ENCODE data around the gene FRAT2.
A peak's percentile ranks its signal among the peaks of the same experiment; 100 is the strongest.

The FRAT2 gene, protein sequence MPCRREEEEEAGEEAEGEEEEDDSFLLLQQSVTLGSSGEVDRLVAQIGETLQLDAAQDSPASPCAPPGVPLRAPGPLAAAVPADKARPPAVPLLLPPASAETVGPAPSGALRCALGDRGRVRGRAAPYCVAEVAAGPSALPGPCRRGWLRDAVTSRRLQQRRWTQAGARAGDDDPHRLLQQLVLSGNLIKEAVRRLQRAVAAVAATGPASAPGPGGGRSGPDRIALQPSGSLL

DNA sequence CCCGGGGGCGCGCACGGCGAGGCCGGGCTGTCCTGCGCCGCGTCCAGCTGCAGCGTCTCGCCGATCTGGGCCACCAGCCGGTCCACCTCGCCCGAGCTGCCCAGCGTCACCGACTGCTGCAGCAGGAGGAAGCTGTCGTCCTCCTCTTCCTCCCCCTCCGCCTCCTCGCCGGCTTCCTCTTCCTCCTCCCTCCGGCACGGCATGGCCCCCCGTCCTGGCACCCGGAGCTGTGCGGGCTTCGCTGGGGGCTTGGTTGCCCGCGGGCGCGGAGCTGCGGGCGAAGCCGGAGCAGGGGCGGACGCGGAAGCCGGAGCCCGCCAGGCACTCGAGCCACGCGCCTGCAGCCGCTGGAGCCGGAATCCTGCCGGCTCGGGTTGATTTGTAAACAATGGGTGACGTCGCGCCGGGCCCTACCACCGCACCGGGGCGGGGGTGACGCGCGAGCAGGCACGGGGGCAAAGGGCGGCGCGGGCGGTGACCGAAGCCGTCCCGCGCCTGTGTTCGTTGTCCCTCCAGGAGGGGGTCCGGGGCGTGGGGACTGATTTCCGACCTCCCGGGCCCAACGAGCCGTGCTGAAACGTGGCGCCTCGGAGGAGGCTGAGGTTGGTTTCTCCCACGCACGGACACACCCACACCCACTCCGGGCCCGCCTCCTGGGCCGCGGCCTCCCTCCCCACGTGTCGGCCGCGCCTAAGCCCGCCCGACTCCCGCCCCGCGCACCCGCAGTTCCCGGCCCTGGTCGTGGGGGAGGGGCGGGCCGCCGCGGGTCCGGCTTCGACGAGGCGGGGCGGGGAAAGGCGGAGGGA, at the start of gene FRAT2:
Gene FRAT2 (minus strand): TSS at position 360 of the 806 bp plus-strand sequence. CDS start 157 bp downstream, at position 203.
- intact Hi-C loops (cut with DNase I; ENCODE audit: low total_unique reads): loop anchor here (5.0 kb wide), 1 partner anchor 42 kb away; the partner anchor contains the start of gene ARHGAP19
- H3K4me1 ChIP-seq: peaks cover 0 to 68% (median 38%) of the 10 kb centered on the region in 4 donors

DNA sequence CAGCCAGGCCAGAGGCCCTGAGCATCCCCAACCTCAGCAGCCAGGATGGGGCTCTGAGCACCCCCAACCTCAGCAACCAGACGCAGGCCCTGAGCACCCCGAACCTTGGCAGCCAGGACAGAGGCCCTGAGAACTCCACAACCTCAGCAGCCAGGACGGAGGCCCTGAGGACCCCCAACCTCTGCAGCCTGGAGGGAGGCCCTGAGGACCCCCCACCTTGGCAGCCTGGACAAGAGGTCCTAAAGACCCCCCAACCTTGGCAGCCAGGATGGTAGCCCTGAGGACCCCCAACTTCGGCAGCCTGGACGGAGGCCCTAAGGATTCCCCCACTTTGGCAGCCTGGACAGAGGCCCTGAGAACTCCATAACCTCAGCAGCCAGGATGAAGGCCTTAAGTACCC, 49.6 kb upstream of the FRAT2 start:
- no peak for DNase-seq
- Histone ChIP-seq H3K9me3 (no peaks in the 10 kb centered on the region), H3K27ac (no peak overlapping the region), H3K36me3 (peaks cover 22 to 95% (median 55%) of the 10 kb centered on the region in 3 donors), H3K4me3 (no peak overlapping the region), H3K4me1 (no peaks in the 10 kb centered on the region), H3K27me3 (no peaks in the 10 kb centered on the region)
- intact Hi-C loops (cut with DNase I; ENCODE audit: low total_unique reads): no loop called here
- TF ChIP-seq, protein P1, sequence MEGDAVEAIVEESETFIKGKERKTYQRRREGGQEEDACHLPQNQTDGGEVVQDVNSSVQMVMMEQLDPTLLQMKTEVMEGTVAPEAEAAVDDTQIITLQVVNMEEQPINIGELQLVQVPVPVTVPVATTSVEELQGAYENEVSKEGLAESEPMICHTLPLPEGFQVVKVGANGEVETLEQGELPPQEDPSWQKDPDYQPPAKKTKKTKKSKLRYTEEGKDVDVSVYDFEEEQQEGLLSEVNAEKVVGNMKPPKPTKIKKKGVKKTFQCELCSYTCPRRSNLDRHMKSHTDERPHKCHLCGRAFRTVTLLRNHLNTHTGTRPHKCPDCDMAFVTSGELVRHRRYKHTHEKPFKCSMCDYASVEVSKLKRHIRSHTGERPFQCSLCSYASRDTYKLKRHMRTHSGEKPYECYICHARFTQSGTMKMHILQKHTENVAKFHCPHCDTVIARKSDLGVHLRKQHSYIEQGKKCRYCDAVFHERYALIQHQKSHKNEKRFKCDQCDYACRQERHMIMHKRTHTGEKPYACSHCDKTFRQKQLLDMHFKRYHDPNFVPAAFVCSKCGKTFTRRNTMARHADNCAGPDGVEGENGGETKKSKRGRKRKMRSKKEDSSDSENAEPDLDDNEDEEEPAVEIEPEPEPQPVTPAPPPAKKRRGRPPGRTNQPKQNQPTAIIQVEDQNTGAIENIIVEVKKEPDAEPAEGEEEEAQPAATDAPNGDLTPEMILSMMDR (IDR thresholded peaks at IDR 0.05): no peak

More for the DNA sequence above, at the start of gene FRAT2:
- peak; percentile 90 to 94 for DNase-seq
- H3K9me3 ChIP-seq: no peaks in the 10 kb centered on the region
- TF ChIP-seq, protein P1 (IDR thresholded peaks at IDR 0.05): no peak
- H3K36me3 ChIP-seq: peaks cover 0 to 11% (median 8%) of the 10 kb centered on the region in 3 donors
- H3K27ac ChIP-seq: peak within 1 kb of the TSS; percentile 77 to 93
- peak within 1 kb of the TSS; percentile 75 to 97 for H3K4me3 ChIP-seq
- no peaks in the 10 kb centered on the region for H3K27me3 ChIP-seq

DNA sequence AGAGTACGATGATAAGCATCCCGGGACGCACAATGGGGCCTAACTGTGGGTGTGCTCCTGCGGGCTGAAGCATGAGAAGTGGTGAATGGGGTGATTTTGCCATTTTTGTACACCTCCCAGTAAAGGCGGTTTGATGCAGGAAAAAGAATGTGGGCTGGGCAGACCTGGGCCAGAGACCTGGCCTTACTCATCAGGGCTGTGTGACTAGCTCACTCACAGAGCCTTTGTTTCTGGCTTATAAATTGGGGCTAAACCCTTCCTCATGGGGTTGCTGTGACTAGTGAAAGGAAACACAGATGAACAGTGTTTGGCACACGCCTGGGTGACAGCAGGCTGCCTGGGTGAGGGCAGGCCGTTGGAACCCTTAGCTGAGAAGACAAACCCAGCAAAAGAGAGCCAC, 48.6 kb upstream of the FRAT2 start:
- DNase-seq: no peak

DNA sequence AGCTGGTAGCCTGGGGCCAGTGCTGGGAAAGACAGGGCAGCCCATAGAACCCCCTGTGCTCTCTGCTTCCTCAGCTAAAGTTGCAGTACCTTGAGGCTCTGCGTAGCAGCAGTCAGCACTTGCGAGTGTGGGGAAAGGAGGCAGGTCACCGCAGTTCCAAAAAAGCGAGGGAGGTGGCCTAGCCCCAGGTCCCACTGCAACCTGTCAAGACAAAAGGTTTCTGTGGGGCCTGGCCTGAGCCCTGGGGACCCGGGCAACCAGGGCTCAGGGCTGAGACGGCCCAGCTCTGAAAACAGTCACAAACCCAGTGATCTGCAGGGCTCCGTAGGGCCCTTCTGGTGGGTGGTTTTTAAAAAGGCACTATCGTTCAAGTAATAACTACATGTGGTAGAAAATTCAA, 47.1 kb upstream of the FRAT2 start:
- no peak for DNase-seq
- Histone ChIP-seq H3K27me3 (no peaks in the 10 kb centered on the region), H3K4me1 (no peaks in the 10 kb centered on the region), H3K36me3 (peaks cover 11 to 96% (median 47%) of the 10 kb centered on the region in 3 donors), H3K9me3 (no peaks in the 10 kb centered on the region), H3K27ac (no peak overlapping the region), H3K4me3 (no peak overlapping the region)
- TF ChIP-seq, protein P1 (IDR thresholded peaks at IDR 0.05): no peak
- intact Hi-C loops (cut with DNase I; ENCODE audit: low total_unique reads): no loop called here

More for the DNA sequence above, 48.6 kb upstream of the FRAT2 start:
- H3K27me3 ChIP-seq: no peaks in the 10 kb centered on the region
- no peaks in the 10 kb centered on the region for H3K4me1 ChIP-seq
- TF ChIP-seq, protein P1 (IDR thresholded peaks at IDR 0.05): no peak
- H3K27ac ChIP-seq: no peak overlapping the region
- no peak overlapping the region for H3K4me3 ChIP-seq
- intact Hi-C loops (cut with DNase I; ENCODE audit: low total_unique reads): no loop called here
- no peaks in the 10 kb centered on the region for H3K9me3 ChIP-seq
- peaks cover 19 to 95% (median 56%) of the 10 kb centered on the region in 3 donors for H3K36me3 ChIP-seq

DNA sequence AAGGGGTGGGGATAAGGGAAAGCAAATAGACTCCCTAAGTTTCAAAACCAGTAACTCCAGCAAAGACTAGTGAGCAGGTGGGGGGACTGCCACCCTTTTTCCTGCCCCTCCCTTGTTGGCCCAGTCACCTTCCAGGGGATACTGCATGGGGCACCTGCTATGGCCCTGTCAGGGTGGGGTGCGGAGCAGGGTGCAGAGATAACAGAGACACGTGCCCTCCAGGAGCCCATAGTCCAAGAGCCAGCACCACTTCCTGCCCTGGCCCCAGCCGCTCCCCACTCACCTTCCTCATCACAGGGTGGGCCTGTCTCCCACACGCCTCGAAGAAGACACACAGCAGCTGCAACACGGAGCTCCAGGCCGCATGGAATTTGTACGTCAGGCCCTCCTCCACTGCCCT, 46.0 kb upstream of the FRAT2 start:
- H3K4me1 ChIP-seq: no peaks in the 10 kb centered on the region
- no peak overlapping the region for H3K4me3 ChIP-seq
- intact Hi-C loops (cut with DNase I; ENCODE audit: low total_unique reads): no loop called here
- no peaks in the 10 kb centered on the region for H3K27me3 ChIP-seq
- no peak overlapping the region for H3K27ac ChIP-seq
- peaks cover 9 to 96% (median 42%) of the 10 kb centered on the region in 3 donors for H3K36me3 ChIP-seq
- TF ChIP-seq, protein P1 (IDR thresholded peaks at IDR 0.05): no peak
- no peaks in the 10 kb centered on the region for H3K9me3 ChIP-seq
- DNase-seq: no peak
